ENCODE data around the gene SPATS2L.

GRCh38 chr2:200259577-200259957 lies 46.9 kb upstream of the SPATS2L start:
- TF ChIP-seq CTCF (IDR thresholded peaks at IDR 0.05) (no peak), POLR2A (IDR thresholded peaks at IDR 0.05) (no peak)
